SK-N-SH (cell line): Measurements from ENCODE around the gene CUX1. TPM values are rescaled to one million over a fixed set of nuclear protein-coding genes. Genes with fewer than 3 reads are reported as not detected.

Experiments used
- CTCF ChIA-PET: fragments of 300-600, 350-600 bp; formaldehyde crosslinking; extraction: SDS; loops from one replicate; lab custom pipeline; 2021; lab: Yijun Ruan, JAX
- POLR2A ChIA-PET: fragments of 350-600 bp; sonication (Branson Sonifier 250); formaldehyde crosslinking; extraction: SDS; loops from one replicate; lab custom pipeline; 2020; ENCODE audit warnings: antibody characterized with exemption, inconsistent platforms; lab: Yijun Ruan, JAX
- DNase-seq: peaks from one replicate; pipeline ENCODE4 v3.0.0; 2012
- H2AFZ ChIP-seq: fragments of 200-600 bp; sonication (generic); 2 replicates; pipeline ENCODE4 v1.8.1; 2016; ENCODE audit warnings: antibody characterized with exemption, mild to moderate bottlenecking, low read depth
- H3F3A ChIP-seq: fragments of 200-600 bp; sonication (generic); replicated peaks from 2 replicates; pipeline ENCODE3; 2016; ENCODE audit warnings: antibody characterized with exemption, mild to moderate bottlenecking; ENCODE audit not compliant: insufficient read depth
- H3K27ac ChIP-seq, 2 experiments: fragments of 200-500 bp in 1 of 2; fragments of 200-600 bp in 1 of 2; sonication (Bioruptor generic) in 1 of 2; sonication (generic), shearing (Covaris generic) in 1 of 2; 2 replicates each; pipeline versions ENCODE4 v1.5.1 to v1.6.1; 2014 to 2016; ENCODE audit warnings: low read depth in 2 of 2, inconsistent platforms in 1 of 2, low read length in 1 of 2, mild to moderate bottlenecking in 1 of 2, mixed read lengths in 1 of 2
- H3K27me3 ChIP-seq: fragments of 200-600 bp; sonication (generic), shearing (Covaris generic); 2 replicates; pipeline ENCODE4 v1.6.1; 2016; ENCODE audit warnings: mixed run types; ENCODE audit not compliant: insufficient read depth
- H3K36me3 ChIP-seq, 2 experiments: fragments of 200-500 bp in 1 of 2; fragments of 200-600 bp in 1 of 2; sonication (Bioruptor generic) in 1 of 2; sonication (generic) in 1 of 2; replicated peaks in 1 of 2; 2 replicates each; pipeline versions ENCODE3 to v1.5.1; 2014 to 2016; ENCODE audit warnings: low read length in 1 of 2, mild to moderate bottlenecking in 1 of 2; ENCODE audit not compliant: insufficient read depth in 2 of 2, control insufficient read depth in 1 of 2
- H3K4me1 ChIP-seq, 2 experiments: fragments of 200-500 bp in 1 of 2; fragments of 200-600 bp in 1 of 2; sonication (Bioruptor generic) in 1 of 2; sonication (generic), shearing (Covaris generic) in 1 of 2; 2 replicates each; pipeline versions ENCODE4 v1.5.1 to v1.6.1; 2014 to 2016; ENCODE audit warnings: low read depth in 1 of 2, low read length in 1 of 2, mixed run types in 1 of 2; ENCODE audit not compliant: insufficient read depth in 2 of 2, control insufficient read depth in 1 of 2
- H3K4me2 ChIP-seq: fragments of 200-600 bp; sonication (generic), shearing (Covaris generic); 2 replicates; pipeline ENCODE4 v1.6.1; 2017; ENCODE audit warnings: mixed run types
- H3K4me3 ChIP-seq, 2 experiments: fragments of 200-500 bp in 1 of 2; fragments of 200-600 bp in 1 of 2; sonication (Bioruptor generic) in 1 of 2; sonication (generic), shearing (Covaris generic) in 1 of 2; 2 replicates each; pipeline versions ENCODE4 v1.5.1 to v1.8.1; 2014 to 2016; ENCODE audit warnings: low read depth in 2 of 2, inconsistent platforms in 1 of 2, low read length in 1 of 2, mild to moderate bottlenecking in 1 of 2, mixed read lengths in 1 of 2, moderate library complexity in 1 of 2
- H3K79me2 ChIP-seq: fragments of 200-600 bp; sonication (generic); 2 replicates; pipeline ENCODE4 v1.8.1; 2017; ENCODE audit warnings: mild to moderate bottlenecking; ENCODE audit not compliant: insufficient read depth
- H3K9ac ChIP-seq: fragments of 200-600 bp; sonication (generic); 2 replicates; pipeline ENCODE4 v1.6.1; 2017; ENCODE audit warnings: mixed run types
- H3K9me2 ChIP-seq: fragments of 200-600 bp; sonication (generic); 2 replicates; pipeline ENCODE4 v1.6.1; 2017; ENCODE audit warnings: mixed run types
- H3K9me3 ChIP-seq: fragments of 200-600 bp; sonication (generic); 2 replicates; pipeline ENCODE4 v1.6.1; 2017; ENCODE audit warnings: mixed run types, mild to moderate bottlenecking, moderate library complexity
- H4K20me1 ChIP-seq: fragments of 200-600 bp; sonication (generic); 2 replicates; pipeline ENCODE4 v1.6.1; 2017; ENCODE audit warnings: mild to moderate bottlenecking, mixed run types; ENCODE audit not compliant: insufficient read depth
- CHD2 ChIP-seq: fragments of 150-350 bp; IDR thresholded peaks from 2 replicates; pipeline ENCODE4 v1.6.1; 2018; ENCODE audit warnings: low read length; ENCODE audit not compliant: partially characterized antibody
- EP300 ChIP-seq, 2 experiments: IDR thresholded peaks; 2 replicates each; pipeline versions ENCODE4 v1.4.0 to v1.6.1; 2012; ENCODE audit warnings: borderline replicate concordance in 1 of 2, low read depth in 1 of 2, low read length in 1 of 2
- EZH2phosphoT487 ChIP-seq: fragments of 200-600 bp; sonication (generic); IDR thresholded peaks from 2 replicates; pipeline ENCODE4 v1.6.1; 2017; ENCODE audit warnings: low read depth, mixed run types, mild to moderate bottlenecking, antibody characterized with exemption, moderate library complexity, borderline replicate concordance
- FOSL2 ChIP-seq: IDR thresholded peaks from 2 replicates; pipeline ENCODE4 v1.4.0; 2012; ENCODE audit warnings: low read depth, mild to moderate bottlenecking, moderate library complexity, borderline replicate concordance
- FOXM1 ChIP-seq: IDR thresholded peaks from 2 replicates; pipeline ENCODE4 v1.4.0; 2012; ENCODE audit warnings: low read depth, mild to moderate bottlenecking
- GATA2 ChIP-seq: sonication (generic); formaldehyde crosslinking; IDR thresholded peaks from 2 replicates; pipeline ENCODE4 v1.5.0; 2020; ENCODE audit warnings: mild to moderate bottlenecking, missing genetic modification reagents
- MEF2A ChIP-seq: IDR thresholded peaks from 2 replicates; pipeline ENCODE4 v1.4.0; 2012; ENCODE audit warnings: low read depth, borderline replicate concordance
- MXI1 ChIP-seq: IDR thresholded peaks from 2 replicates; pipeline ENCODE4 v1.6.1; 2012; ENCODE audit warnings: mild to moderate bottlenecking, low read depth, low read length, improper control_type of control experiment
- RAD21 ChIP-seq: IDR thresholded peaks from 2 replicates; pipeline ENCODE4 v1.6.1; 2012; ENCODE audit warnings: mild to moderate bottlenecking, low read length
- RXRA ChIP-seq: IDR thresholded peaks from 2 replicates; pipeline ENCODE4 v1.4.0; 2012; ENCODE audit warnings: low read depth, mild to moderate bottlenecking, borderline replicate concordance
- SIN3A ChIP-seq: IDR thresholded peaks from 2 replicates; pipeline ENCODE4 v1.6.1; 2012; ENCODE audit warnings: low read depth, mild to moderate bottlenecking, low read length, moderate library complexity, borderline replicate concordance
- TAF1 ChIP-seq: IDR thresholded peaks from 2 replicates; pipeline ENCODE4 v1.6.1; 2012; ENCODE audit warnings: low read depth, mild to moderate bottlenecking, low read length, moderate library complexity, borderline replicate concordance
- TCF12 ChIP-seq: IDR thresholded peaks from 2 replicates; pipeline ENCODE4 v1.4.0; 2012
- TEAD4 ChIP-seq: IDR thresholded peaks from 2 replicates; pipeline ENCODE4 v1.4.0; 2012; ENCODE audit warnings: mild to moderate bottlenecking, borderline replicate concordance; ENCODE audit not compliant: insufficient read depth
- WGBS: methylation state at CpG from one replicate; pipeline ENCODE4 v1.1.6; 2017; ENCODE audit warnings: low lambda C conversion rate; 5-methylcytosine and 5-hydroxymethylcytosine counted together
- polyA plus RNA-seq, 3 experiments: library from polyadenylated mRNA; depleted of rRNA; stranded (reverse); fragments of >200 nt; gene quantifications; 2 replicates each; pipeline ENCODE4 v1.2.3, GENCODE V29; 2012
- TF ChIP-seq, protein P1 (sequence below): IDR thresholded peaks from 2 replicates; pipeline ENCODE4 v1.4.0; 2012; ENCODE audit warnings: low read depth, borderline replicate concordance
- TF ChIP-seq, protein P2 (sequence below): fragments of 150-350 bp; IDR thresholded peaks from 2 replicates; pipeline ENCODE4 v1.6.1; 2016; ENCODE audit warnings: mild to moderate bottlenecking, low read depth, low read length

The CUX1 gene
- polyA plus RNA-seq, 1 of the 3 experiments (the other 2 are of a cell fraction), result 68.6 TPM

DNA sequence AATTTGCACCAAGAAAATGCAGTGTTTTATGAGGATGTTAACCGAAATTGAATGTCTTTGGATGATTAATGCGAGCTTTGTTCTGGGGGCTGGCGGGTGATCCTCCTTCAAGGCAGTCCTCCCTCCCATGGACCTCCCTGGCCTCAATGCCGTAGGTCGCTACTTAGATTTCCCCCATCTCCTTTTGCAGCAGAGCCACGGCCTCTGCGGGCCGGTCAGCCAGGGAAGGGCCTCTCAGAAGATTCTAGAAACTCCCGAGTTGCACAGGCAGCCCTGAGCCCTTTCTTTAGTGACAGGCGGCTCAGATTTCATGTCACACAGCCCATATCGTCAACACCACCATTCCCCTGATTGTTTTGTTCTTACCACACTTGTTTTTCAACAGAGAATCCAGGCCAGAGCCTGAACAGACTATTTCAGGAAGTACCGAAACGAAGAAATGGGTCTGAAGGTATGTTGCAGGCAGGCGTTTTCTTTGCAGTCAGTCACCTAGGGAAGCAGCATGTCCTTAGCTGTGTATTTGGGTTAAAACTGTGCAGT lies 381.1 kb downstream of the CUX1 start:
- Histone ChIP-seq H3K4me2 (no peak overlapping the region), H3F3A (no peaks in the 10 kb centered on the region), H4K20me1 (no peaks in the 10 kb centered on the region), H3K4me3 (no peak overlapping the region), H3K9me2 (no peaks in the 10 kb centered on the region), H3K27ac (no peak overlapping the region; a peak in 1 of 4 replicates), H3K9me3 (no peaks in the 10 kb centered on the region), H2AFZ (no peak overlapping the region), H3K27me3 (no peaks in the 10 kb centered on the region), H3K36me3 (peaks cover 35 to 50% of the 10 kb centered on the region in 2 experiments), H3K79me2 (no peaks in the 10 kb centered on the region), H3K9ac (no peak overlapping the region), H3K4me1 (peaks cover 0 to 5% of the 10 kb centered on the region in 2 experiments; a peak in 1 of 4 replicates)
- 94% methylated on average over 14 of the region's 14 CpGs for WGBS
- ChIA-PET POLR2A (no interaction called here), CTCF (interaction anchor here (0.8 to 2.0 kb wide), 2 partner anchors 16 to 655 kb away, joined by 3 to 5 read pairs; no protein-coding TSS in a partner anchor)
- no peak for DNase-seq
- TF ChIP-seq RAD21 (no peak), FOSL2 (no peak), GATA2 (CRISPR knock-in tag) (no peak), CHD2 (no peak), TCF12 (no peak), EP300 (IDR thresholded peaks at IDR 0.05; ENCODE audit: borderline replicate concordance in 1 of 2, low read depth in 1 of 2, low read length in 1 of 2) (no peak), RXRA (no peak), MEF2A (no peak), MXI1 (no peak), TEAD4 (no peak), TAF1 (no peak), SIN3A (no peak), EZH2phosphoT487 (no peak), FOXM1 (no peak)
- TF ChIP-seq, protein P1, sequence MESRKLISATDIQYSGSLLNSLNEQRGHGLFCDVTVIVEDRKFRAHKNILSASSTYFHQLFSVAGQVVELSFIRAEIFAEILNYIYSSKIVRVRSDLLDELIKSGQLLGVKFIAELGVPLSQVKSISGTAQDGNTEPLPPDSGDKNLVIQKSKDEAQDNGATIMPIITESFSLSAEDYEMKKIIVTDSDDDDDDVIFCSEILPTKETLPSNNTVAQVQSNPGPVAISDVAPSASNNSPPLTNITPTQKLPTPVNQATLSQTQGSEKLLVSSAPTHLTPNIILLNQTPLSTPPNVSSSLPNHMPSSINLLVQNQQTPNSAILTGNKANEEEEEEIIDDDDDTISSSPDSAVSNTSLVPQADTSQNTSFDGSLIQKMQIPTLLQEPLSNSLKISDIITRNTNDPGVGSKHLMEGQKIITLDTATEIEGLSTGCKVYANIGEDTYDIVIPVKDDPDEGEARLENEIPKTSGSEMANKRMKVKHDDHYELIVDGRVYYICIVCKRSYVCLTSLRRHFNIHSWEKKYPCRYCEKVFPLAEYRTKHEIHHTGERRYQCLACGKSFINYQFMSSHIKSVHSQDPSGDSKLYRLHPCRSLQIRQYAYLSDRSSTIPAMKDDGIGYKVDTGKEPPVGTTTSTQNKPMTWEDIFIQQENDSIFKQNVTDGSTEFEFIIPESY, result no peak
- TF ChIP-seq, protein P2, sequence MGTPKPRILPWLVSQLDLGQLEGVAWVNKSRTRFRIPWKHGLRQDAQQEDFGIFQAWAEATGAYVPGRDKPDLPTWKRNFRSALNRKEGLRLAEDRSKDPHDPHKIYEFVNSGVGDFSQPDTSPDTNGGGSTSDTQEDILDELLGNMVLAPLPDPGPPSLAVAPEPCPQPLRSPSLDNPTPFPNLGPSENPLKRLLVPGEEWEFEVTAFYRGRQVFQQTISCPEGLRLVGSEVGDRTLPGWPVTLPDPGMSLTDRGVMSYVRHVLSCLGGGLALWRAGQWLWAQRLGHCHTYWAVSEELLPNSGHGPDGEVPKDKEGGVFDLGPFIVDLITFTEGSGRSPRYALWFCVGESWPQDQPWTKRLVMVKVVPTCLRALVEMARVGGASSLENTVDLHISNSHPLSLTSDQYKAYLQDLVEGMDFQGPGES, result no peak
